ENCODE measurements around the gene ZSCAN23.

- TF ChIP-seq CTCF (IDR thresholded peaks at IDR 0.05; ENCODE audit: insufficient read depth, low read length, poor library complexity, severe bottlenecking) (no peak), EZH2phosphoT487 (conservative IDR thresholded peaks at IDR 0.05; ENCODE audit: low read length) (no peak)
Observed at GRCh38 chr6:28442586-28442985, 705 bp downstream of the ZSCAN23 start.
